SU-DHL-6 (cell line): ENCODE data around the gene ABI1.
"Not testable (repeated sequence)": the region's sequence is repeated elsewhere in the genome, so short reads cannot be mapped to it uniquely, and the experiment has no call there.

ENCODE experiments used
- H2AFZ ChIP-seq: fragments of 200-600 bp; sonication (generic); 2 replicates; pipeline ENCODE4 v1.6.1; 2014; ENCODE audit warnings: low read depth, mild to moderate bottlenecking, moderate library complexity, mixed read lengths, antibody characterized with exemption, low read length; ENCODE audit not compliant: severe bottlenecking
- H3F3A ChIP-seq: fragments of 200-600 bp; shearing (Covaris generic); 2 replicates; pipeline ENCODE4 v1.6.0; 2016; ENCODE audit warnings: antibody characterized with exemption, mild to moderate bottlenecking; ENCODE audit not compliant: insufficient read depth
- H3K27ac ChIP-seq: fragments of 200-600 bp; sonication (generic); 2 replicates; pipeline ENCODE4 v1.5.1; 2016; ENCODE audit warnings: low read depth, mild to moderate bottlenecking, low read length, moderate library complexity, mixed read lengths
- H3K27me3 ChIP-seq: fragments of 200-600 bp; sonication (generic), shearing (Covaris generic); 2 replicates; pipeline ENCODE4 v1.6.0; 2014; ENCODE audit warnings: mild to moderate bottlenecking, low read length
- H3K36me3 ChIP-seq: fragments of 200-600 bp; sonication (generic); 2 replicates; pipeline ENCODE4 v1.6.1; 2014; ENCODE audit warnings: mild to moderate bottlenecking, low read length, mixed read lengths
- H3K4me2 ChIP-seq: fragments of 300-600, 200-600 bp; shearing (Covaris generic), sonication (generic); 2 replicates; pipeline ENCODE4 v1.6.0; 2014; ENCODE audit warnings: low read length, low read depth, mild to moderate bottlenecking; ENCODE audit not compliant: poor library complexity, severe bottlenecking
- H3K4me3 ChIP-seq: fragments of 200-600 bp; sonication (generic); 2 replicates; pipeline ENCODE4 v1.5.1; 2014; ENCODE audit warnings: antibody characterized with exemption, low read length, mild to moderate bottlenecking, mixed read lengths; ENCODE audit not compliant: insufficient read depth, poor library complexity, severe bottlenecking
- H3K79me2 ChIP-seq: fragments of 200-600 bp; sonication (generic); 2 replicates; pipeline ENCODE4 v1.6.1; 2014; ENCODE audit warnings: mild to moderate bottlenecking, low read length, moderate library complexity; ENCODE audit not compliant: insufficient read depth
- H3K9ac ChIP-seq: fragments of 200-600 bp; sonication (generic); 2 replicates; pipeline ENCODE4 v1.7.0; 2014; ENCODE audit warnings: mild to moderate bottlenecking, low read length
- H3K9me2 ChIP-seq: fragments of 200-600 bp; sonication (generic); replicated peaks from 2 replicates; pipeline ENCODE4 v1.6.1; 2014; ENCODE audit warnings: low read length; ENCODE audit not compliant: insufficient read depth
- H3K9me3 ChIP-seq: fragments of 200-600 bp; sonication (generic); 2 replicates; pipeline ENCODE4 v1.6.1; 2014; ENCODE audit warnings: low read length, mixed read lengths; ENCODE audit not compliant: insufficient read depth
- H4K20me1 ChIP-seq: fragments of 200-600 bp; sonication (generic); 2 replicates; pipeline ENCODE4 v1.6.1; 2014; ENCODE audit warnings: low read depth, mild to moderate bottlenecking, antibody characterized with exemption, low read length, moderate library complexity, mixed read lengths
- CTCF ChIP-seq: fragments of 200-600 bp; sonication (generic); IDR thresholded peaks from one replicate; pipeline ENCODE4 v1.5.1; 2017; ENCODE audit warnings: antibody characterized with exemption, mild to moderate bottlenecking, low read length, moderate library complexity; ENCODE audit not compliant: insufficient read depth, poor library complexity, severe bottlenecking
- EZH2phosphoT487 ChIP-seq: fragments of 200-600 bp; sonication (generic), shearing (Covaris generic); conservative IDR thresholded peaks from 2 replicates; pipeline ENCODE4 v1.6.1; 2018; ENCODE audit warnings: mild to moderate bottlenecking, antibody characterized with exemption, low read length, moderate library complexity, mixed read lengths

ABI1 gene

GRCh38 chr10:26860443-26861204 lies at the start of gene ABI1:
ABI1 (minus strand) TSS chr10:26860958; CDS start chr10:26860863, 95 bp downstream.
- peak within 1 kb of the TSS; percentile 98 for H3K9ac ChIP-seq
- peaks cover 51% of the 10 kb centered on the region for H3K79me2 ChIP-seq
- peak within 1 kb of the TSS; percentile 95 for H3K4me2 ChIP-seq
- peak within 1 kb of the TSS; percentile 93 for H3K27ac ChIP-seq
- peaks cover 24% of the 10 kb centered on the region for H3F3A ChIP-seq
- H2AFZ ChIP-seq, result peak within 1 kb of the TSS; percentile 79
- H3K27me3 ChIP-seq, result no peaks in the 10 kb centered on the region
- H3K9me3 ChIP-seq, result no peaks in the 10 kb centered on the region
- peaks cover 8% of the 10 kb centered on the region; the same call in 1 of the 2 replicates for H4K20me1 ChIP-seq
- peak within 1 kb of the TSS; percentile 91 for H3K4me3 ChIP-seq
- H3K36me3 ChIP-seq, result no peaks in the 10 kb centered on the region
- TF ChIP-seq CTCF (no peak), EZH2phosphoT487 (no peak)
- no peaks in the 10 kb centered on the region for H3K9me2 ChIP-seq

GRCh38 chr10:26909753-26910152 lies 49.0 kb upstream of the ABI1 start:
- Histone ChIP-seq H3K4me2 (no peak overlapping the region), H3K79me2 (no peaks in the 10 kb centered on the region), H3K36me3 (no peaks in the 10 kb centered on the region), H3K4me3 (no peak overlapping the region), H3K9ac (no peak overlapping the region), H3K9me2 (no peaks in the 10 kb centered on the region), H2AFZ (no peak overlapping the region), H4K20me1 (no peaks in the 10 kb centered on the region), H3K27ac (no peak overlapping the region), H3K9me3 (no peaks in the 10 kb centered on the region), H3K27me3 (no peaks in the 10 kb centered on the region), H3F3A (no peaks in the 10 kb centered on the region)
- TF ChIP-seq CTCF, result no peak
- TF ChIP-seq EZH2phosphoT487, result no peak

GRCh38 chr10:26905253-26905781 lies 44.6 kb upstream of the ABI1 start:
- H3K36me3 ChIP-seq, H3K79me2 ChIP-seq, H3K4me2 ChIP-seq, H3K9ac ChIP-seq, H3F3A ChIP-seq, H4K20me1 ChIP-seq, H3K9me2 ChIP-seq, H3K27ac ChIP-seq, H3K27me3 ChIP-seq, H3K4me3 ChIP-seq, H3K9me3 ChIP-seq, H2AFZ ChIP-seq: not testable (repeated sequence)
